Fibroblast of mammary gland (primary cell): ENCODE data around the gene ZNRF2.
"Not testable (repeated sequence)": the region's sequence is repeated elsewhere in the genome, so short reads cannot be mapped to it uniquely, and the experiment has no call there.

Source experiments
- DNase-seq: peaks from one replicate; pipeline ENCODE4 v3.0.0-alpha.2; 2010; ENCODE audit warnings: low read depth
- H3K4me3 ChIP-seq: 2 replicates; pipeline ENCODE4 v1.5.1; 2011; ENCODE audit warnings: low read depth, mild to moderate bottlenecking, low read length, moderate library complexity; ENCODE audit not compliant: control insufficient read depth
- CTCF ChIP-seq: conservative IDR thresholded peaks from 2 replicates; pipeline ENCODE4 v1.5.1; 2011; ENCODE audit warnings: low read depth, low read length, inconsistent platforms; ENCODE audit not compliant: control insufficient read depth, insufficient read depth

ZNRF2 gene

GRCh38 chr7:30260246-30260768 is 24.1 kb upstream of the ZNRF2 start:
- H3K4me3 ChIP-seq, result no peak overlapping the region
- DNase-seq, result no peak
- no peak for TF ChIP-seq CTCF

GRCh38 chr7:30263090-30263710 is 21.2 kb upstream of the ZNRF2 start:
- no peak for TF ChIP-seq CTCF
- DNase-seq, result no peak
- H3K4me3 ChIP-seq, result no peak overlapping the region

GRCh38 chr7:30264052-30264451 is 20.3 kb upstream of the ZNRF2 start:
- DNase-seq, result no peak
- no peak overlapping the region for H3K4me3 ChIP-seq
- TF ChIP-seq CTCF, result no peak

GRCh38 chr7:30265189-30265588 is 19.2 kb upstream of the ZNRF2 start:
- DNase-seq, H3K4me3 ChIP-seq: not testable (repeated sequence)

- no peak for TF ChIP-seq CTCF
- DNase-seq, result no peak
- no peak overlapping the region for H3K4me3 ChIP-seq
These were observed 17.7 kb upstream of the ZNRF2 start for GRCh38 chr7:30266686-30267085.

- H3K4me3 ChIP-seq, result no peak overlapping the region
- no peak for DNase-seq
- TF ChIP-seq CTCF, result no peak
These were observed 15.8 kb upstream of the ZNRF2 start for GRCh38 chr7:30268586-30268985.

- no peak for TF ChIP-seq CTCF
- H3K4me3 ChIP-seq, result no peak overlapping the region
- no peak for DNase-seq
These were observed 14.9 kb upstream of the ZNRF2 start for GRCh38 chr7:30269490-30269889.
